ENCODE results near the gene GORAB.

GORAB gene

GRCh38 chr1:170592591-170593111, 60.7 kb downstream of the GORAB start:
- no peaks in the 10 kb centered on the region for H3K4me1 Mint-ChIP-seq
- no peak overlapping the region for H3K4me3 Mint-ChIP-seq
- no peak for DNase-seq
- no peaks in the 10 kb centered on the region for H3K36me3 Mint-ChIP-seq (ENCODE audit: low read depth)
- ATAC-seq: no peak
- H3K27ac Mint-ChIP-seq: no peak overlapping the region
- H3K9me3 Mint-ChIP-seq: peaks cover 15% of the 10 kb centered on the region
- peaks cover 36% of the 10 kb centered on the region for H3K27me3 Mint-ChIP-seq

GRCh38 chr1:170593173-170594011, 61.4 kb downstream of the GORAB start:
- ATAC-seq (no peak), DNase-seq (no peak)
- peaks cover 18% of the 10 kb centered on the region for H3K9me3 Mint-ChIP-seq
- no peaks in the 10 kb centered on the region for H3K4me1 Mint-ChIP-seq
- H3K27me3 Mint-ChIP-seq: peaks cover 33% of the 10 kb centered on the region
- H3K27ac Mint-ChIP-seq: no peak overlapping the region
- no peak overlapping the region for H3K4me3 Mint-ChIP-seq
- H3K36me3 Mint-ChIP-seq (ENCODE audit: low read depth): no peaks in the 10 kb centered on the region

DNA sequence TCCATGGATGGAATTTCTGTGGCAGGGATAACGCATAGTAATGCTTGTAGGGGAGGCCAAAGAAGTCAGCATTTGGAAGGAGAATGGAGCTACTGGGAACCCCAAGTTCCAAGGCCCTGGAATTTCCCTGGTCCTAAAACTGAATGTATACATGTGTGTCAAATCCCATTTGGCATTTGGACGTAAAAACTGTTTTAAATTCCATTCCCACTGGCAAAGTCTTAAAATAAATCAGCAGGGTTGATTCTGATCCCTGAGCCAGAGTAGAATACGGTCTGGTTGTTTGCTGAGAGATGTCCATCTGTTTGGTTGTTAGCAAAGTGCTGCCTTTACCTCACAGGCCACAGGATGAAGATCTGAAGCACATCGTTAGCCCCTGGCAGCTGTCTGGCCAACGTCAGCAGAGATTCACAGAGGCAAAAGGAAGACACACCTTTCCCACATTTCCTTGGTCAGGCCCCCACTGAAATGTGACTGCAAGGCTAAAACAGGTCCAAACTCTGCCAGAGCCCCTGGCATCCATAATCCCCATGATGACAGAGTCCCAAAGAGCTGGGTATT, 62.2 kb downstream of the GORAB start:
- no peak overlapping the region for H3K27ac Mint-ChIP-seq
- peaks cover 21% of the 10 kb centered on the region for H3K9me3 Mint-ChIP-seq
- H3K4me1 Mint-ChIP-seq: no peaks in the 10 kb centered on the region
- DNase-seq (no peak), ATAC-seq (no peak)
- H3K4me3 Mint-ChIP-seq: no peak overlapping the region
- peaks cover 28% of the 10 kb centered on the region for H3K27me3 Mint-ChIP-seq
- H3K36me3 Mint-ChIP-seq (ENCODE audit: low read depth): no peaks in the 10 kb centered on the region

DNA sequence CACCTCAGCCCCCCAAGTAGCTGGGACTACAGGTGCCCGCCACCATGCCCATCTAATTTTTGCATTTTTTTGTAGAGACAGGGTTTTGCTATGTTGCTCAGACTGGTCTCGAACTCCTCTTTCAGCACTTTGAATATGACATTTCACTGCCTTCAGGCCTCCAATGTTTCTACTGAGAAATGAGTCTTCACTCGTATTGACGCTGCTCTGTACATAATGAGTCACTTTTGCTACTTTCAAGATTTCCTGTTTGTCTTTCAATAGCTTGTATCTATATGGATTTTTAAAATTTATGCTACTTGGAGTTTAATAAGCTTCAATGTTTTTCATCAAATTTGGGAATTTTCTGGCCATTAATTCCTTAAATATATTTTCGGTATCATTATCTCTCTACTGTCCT, 64.7 kb downstream of the GORAB start:
- DNase-seq: no peak
- ATAC-seq: no peak
- H3K27me3 Mint-ChIP-seq: peaks cover 13% of the 10 kb centered on the region
- H3K4me3 Mint-ChIP-seq: no peak overlapping the region
- no peaks in the 10 kb centered on the region for H3K4me1 Mint-ChIP-seq
- H3K27ac Mint-ChIP-seq: no peak overlapping the region
- H3K9me3 Mint-ChIP-seq: peaks cover 32% of the 10 kb centered on the region
- no peaks in the 10 kb centered on the region for H3K36me3 Mint-ChIP-seq (ENCODE audit: low read depth)

DNA sequence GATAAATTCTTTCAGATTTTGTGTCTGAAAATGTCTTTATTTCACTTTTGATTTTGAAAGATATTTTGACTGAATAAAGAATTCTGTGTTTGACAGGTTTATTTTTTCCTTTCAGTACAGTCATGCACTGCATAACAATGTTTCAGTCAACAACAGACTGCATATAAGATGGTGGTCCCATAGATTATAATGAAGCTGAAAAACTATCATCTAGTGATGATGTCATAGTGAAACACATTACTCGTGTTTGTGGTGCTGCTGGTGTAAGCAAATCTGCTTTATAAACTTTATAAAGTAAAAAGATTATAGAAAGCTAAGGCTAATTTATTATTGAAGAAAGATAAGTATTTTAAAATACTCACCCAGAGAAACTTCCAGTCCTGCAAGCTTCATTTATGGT, 66.7 kb downstream of the GORAB start:
- Mint-ChIP-seq H3K27me3 (peaks cover 7% of the 10 kb centered on the region), H3K9me3 (peaks cover 37% of the 10 kb centered on the region), H3K36me3 (ENCODE audit: low read depth) (no peaks in the 10 kb centered on the region), H3K4me3 (no peak overlapping the region), H3K27ac (no peak overlapping the region), H3K4me1 (no peaks in the 10 kb centered on the region)
- ATAC-seq (no peak), DNase-seq (no peak)

- ATAC-seq: no peak
These were observed 67.1 kb downstream of the GORAB start for GRCh38 chr1:170599033-170599432.

DNA sequence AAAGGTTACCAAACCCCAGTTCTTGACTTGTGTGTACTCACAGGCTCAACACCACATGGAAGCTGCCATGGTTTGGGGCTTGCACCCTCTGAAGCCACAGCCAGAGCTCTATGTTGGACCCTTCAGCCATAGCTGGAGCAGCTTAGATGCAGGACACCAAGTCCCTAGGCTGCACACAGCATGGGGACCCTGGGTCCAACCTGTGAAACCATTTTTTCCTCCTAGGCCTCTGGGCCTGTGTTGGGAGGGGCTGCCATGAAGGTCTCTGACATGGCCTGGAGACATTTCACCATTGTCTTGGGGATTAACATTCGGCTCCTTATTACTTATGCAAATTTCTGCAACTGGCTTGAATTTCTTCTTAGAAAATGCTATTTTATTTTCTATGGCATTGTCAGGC, 69.9 kb downstream of the GORAB start:
- Mint-ChIP-seq H3K27me3 (peaks cover 5% of the 10 kb centered on the region), H3K4me3 (no peak overlapping the region), H3K36me3 (ENCODE audit: low read depth) (no peaks in the 10 kb centered on the region), H3K27ac (no peak overlapping the region), H3K9me3 (peaks cover 29% of the 10 kb centered on the region), H3K4me1 (no peaks in the 10 kb centered on the region)
- DNase-seq (no peak), ATAC-seq (no peak)

More at GRCh38 chr1:170599033-170599432, 67.1 kb downstream of the GORAB start:
- Mint-ChIP-seq H3K36me3 (ENCODE audit: low read depth) (no peaks in the 10 kb centered on the region), H3K27me3 (peaks cover 7% of the 10 kb centered on the region), H3K27ac (no peak overlapping the region), H3K9me3 (peaks cover 37% of the 10 kb centered on the region), H3K4me3 (no peak overlapping the region), H3K4me1 (no peaks in the 10 kb centered on the region)
- no peak for DNase-seq
